ENCODE results near the gene ADAD2. TPM values are rescaled to one million over a fixed set of nuclear protein-coding genes. Genes with fewer than 3 reads are reported as not detected.

The ADAD2 gene
- total RNA-seq, 1 donor from 2014 or later: not detected

DNA sequence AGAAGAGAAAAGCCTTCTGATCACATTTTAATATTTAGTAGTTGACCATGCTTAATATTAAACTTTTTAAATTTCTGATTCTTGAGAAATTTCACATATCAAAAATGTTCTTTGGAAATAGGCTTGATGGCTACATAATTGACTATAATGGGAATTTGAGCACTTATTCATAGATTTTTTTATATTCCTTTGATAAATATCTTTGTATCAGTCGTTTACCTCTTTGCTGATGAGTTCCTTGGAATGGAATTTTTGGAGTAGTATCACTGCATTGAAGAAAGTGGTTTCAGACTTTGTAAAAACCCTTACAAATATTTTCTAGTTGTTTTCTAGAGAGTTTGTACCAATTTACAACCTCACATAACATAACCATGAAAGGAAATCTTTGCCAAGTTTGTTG lies 31.2 kb upstream of the ADAD2 start:
- H3K36me3 Mint-ChIP-seq: no peaks in the 10 kb centered on the region
- no peaks in the 10 kb centered on the region for H3K9me3 Mint-ChIP-seq
- peaks cover 4% of the 10 kb centered on the region for H3K4me1 Mint-ChIP-seq (ENCODE audit: unreplicated experiment)
- H3K4me3 Mint-ChIP-seq: no peak overlapping the region
- TF ChIP-seq, protein P1, sequence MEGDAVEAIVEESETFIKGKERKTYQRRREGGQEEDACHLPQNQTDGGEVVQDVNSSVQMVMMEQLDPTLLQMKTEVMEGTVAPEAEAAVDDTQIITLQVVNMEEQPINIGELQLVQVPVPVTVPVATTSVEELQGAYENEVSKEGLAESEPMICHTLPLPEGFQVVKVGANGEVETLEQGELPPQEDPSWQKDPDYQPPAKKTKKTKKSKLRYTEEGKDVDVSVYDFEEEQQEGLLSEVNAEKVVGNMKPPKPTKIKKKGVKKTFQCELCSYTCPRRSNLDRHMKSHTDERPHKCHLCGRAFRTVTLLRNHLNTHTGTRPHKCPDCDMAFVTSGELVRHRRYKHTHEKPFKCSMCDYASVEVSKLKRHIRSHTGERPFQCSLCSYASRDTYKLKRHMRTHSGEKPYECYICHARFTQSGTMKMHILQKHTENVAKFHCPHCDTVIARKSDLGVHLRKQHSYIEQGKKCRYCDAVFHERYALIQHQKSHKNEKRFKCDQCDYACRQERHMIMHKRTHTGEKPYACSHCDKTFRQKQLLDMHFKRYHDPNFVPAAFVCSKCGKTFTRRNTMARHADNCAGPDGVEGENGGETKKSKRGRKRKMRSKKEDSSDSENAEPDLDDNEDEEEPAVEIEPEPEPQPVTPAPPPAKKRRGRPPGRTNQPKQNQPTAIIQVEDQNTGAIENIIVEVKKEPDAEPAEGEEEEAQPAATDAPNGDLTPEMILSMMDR (conservative IDR thresholded peaks at IDR 0.05): no peak
- DNase-seq (ENCODE audit: extremely low spot score, unreplicated experiment): no peak
- no peak overlapping the region for H3K27ac Mint-ChIP-seq
- peaks cover 29% of the 10 kb centered on the region for H3K27me3 Mint-ChIP-seq

DNA sequence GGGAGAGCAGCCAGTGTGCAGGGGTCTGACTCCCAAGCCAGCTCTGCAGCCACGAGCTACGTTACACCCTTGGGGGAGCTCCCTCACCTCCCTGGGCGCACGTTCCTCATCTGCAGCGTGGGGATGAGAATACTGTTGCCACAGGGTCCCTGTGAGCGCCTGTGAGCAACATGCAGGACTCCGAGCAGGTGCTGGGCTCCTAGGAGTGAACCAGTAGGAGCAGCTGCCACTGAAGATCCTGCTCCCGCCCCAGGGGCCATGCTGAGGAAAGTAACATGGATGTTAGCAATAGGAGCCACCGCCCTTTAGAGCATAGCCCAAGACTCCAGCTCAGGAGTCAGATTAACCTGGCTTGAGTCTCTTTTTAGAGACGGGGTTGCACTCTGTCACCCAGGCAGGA lies 29.9 kb upstream of the ADAD2 start:
- Mint-ChIP-seq H3K4me3 (no peak overlapping the region), H3K4me1 (ENCODE audit: unreplicated experiment) (peaks cover 4% of the 10 kb centered on the region), H3K9me3 (no peaks in the 10 kb centered on the region), H3K27me3 (peaks cover 34% of the 10 kb centered on the region), H3K27ac (no peak overlapping the region), H3K36me3 (no peaks in the 10 kb centered on the region)
- no peak for DNase-seq (ENCODE audit: extremely low spot score, unreplicated experiment)
- TF ChIP-seq, protein P1 (conservative IDR thresholded peaks at IDR 0.05): no peak

DNA sequence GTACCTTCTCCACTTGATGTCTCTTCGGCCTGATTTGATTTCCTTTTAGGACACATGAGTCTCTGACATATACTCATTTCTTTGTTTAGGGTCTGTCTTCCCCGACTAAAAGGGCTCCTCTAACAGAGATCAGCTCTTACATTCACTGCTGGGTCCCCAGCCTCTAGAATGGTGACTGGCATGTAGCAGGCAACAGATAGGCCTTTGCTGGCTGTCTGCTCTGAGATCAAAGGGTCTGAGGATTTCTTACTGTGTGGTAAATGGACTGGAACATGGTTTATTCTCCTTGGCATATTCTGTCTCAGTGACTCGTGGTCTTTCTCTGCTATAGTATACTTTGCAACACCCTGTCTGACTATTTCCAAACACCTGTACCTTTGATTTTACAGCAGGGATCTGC lies 29.2 kb upstream of the ADAD2 start:
- Mint-ChIP-seq H3K9me3 (no peaks in the 10 kb centered on the region), H3K36me3 (no peaks in the 10 kb centered on the region), H3K4me1 (ENCODE audit: unreplicated experiment) (peaks cover 4% of the 10 kb centered on the region), H3K27me3 (peaks cover 36% of the 10 kb centered on the region), H3K4me3 (no peak overlapping the region), H3K27ac (no peak overlapping the region)
- DNase-seq (ENCODE audit: extremely low spot score, unreplicated experiment): no peak
- TF ChIP-seq, protein P1 (conservative IDR thresholded peaks at IDR 0.05): no peak

DNA sequence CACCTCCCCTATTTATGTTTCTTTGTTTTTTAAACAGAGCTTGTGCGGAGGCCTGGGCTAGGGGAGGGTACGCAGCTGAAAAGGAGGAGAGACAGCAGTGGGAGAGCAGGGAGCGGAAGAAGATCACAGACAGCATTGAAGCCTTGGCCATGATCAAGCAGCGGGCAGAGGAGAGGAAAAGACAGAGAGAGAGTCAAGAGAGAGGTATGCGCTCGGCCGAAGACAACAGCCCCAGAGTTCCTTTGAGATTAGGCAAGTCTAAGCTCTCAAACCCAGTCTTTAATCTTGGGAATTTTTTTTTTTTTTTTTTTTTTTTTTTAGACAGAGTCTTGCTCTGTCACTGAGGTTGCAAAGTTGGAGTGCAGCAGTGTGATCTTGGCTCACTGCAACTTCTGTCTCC lies 25.2 kb upstream of the ADAD2 start:
- TF ChIP-seq, protein P1 (conservative IDR thresholded peaks at IDR 0.05): no peak
- no peak for DNase-seq (ENCODE audit: extremely low spot score, unreplicated experiment)
- H3K4me1 Mint-ChIP-seq (ENCODE audit: unreplicated experiment): no peaks in the 10 kb centered on the region
- H3K27ac Mint-ChIP-seq: no peak overlapping the region
- no peaks in the 10 kb centered on the region for H3K9me3 Mint-ChIP-seq
- H3K27me3 Mint-ChIP-seq: peaks cover 22% of the 10 kb centered on the region
- H3K36me3 Mint-ChIP-seq: no peaks in the 10 kb centered on the region
- no peak overlapping the region for H3K4me3 Mint-ChIP-seq

DNA sequence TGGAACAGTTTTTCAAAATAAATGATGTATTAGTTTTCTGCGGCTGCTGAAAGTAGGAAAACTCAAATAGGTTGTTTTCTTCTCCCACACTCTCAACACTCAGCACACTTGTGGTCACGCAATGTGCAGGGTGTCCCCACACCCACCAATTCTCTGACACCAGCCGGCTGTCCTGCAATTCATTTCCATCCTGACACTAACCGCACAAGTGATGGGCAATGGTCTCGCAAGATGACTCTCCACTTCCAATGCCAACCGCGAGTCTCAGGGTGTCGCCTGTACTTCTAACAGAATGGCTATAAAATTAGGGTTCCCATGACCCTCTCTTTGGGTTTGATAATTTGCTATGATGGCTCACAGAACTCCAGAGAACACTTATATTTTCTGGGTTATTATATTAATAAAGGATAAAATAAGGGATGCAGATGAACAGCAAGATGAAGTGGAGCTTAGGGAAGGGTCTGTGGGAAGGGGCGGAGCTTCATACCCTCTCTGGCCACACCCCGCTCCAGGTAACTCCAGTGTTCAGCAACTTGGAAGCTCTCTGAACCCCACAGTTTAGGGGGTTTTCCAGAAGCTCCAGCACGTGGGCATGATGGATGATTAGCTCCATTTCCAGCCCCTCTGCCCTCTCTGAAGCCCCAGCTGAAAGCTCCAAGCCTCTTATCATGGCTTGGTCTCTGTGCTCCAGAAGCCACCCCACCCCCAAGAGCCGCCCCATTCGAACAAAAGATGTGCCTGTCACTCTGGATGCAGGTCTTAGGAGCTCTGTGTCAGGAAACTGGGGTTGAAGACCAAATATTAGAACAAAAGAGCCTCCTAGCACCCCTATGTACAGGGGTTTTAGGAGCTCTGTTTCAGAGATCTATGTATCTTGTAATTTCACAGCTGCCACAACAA lies 23.9 kb upstream of the ADAD2 start:
- no peak overlapping the region for H3K4me3 Mint-ChIP-seq
- TF ChIP-seq, protein P1 (conservative IDR thresholded peaks at IDR 0.05): no peak
- H3K36me3 Mint-ChIP-seq: no peaks in the 10 kb centered on the region
- H3K27me3 Mint-ChIP-seq: peaks cover 19% of the 10 kb centered on the region
- H3K4me1 Mint-ChIP-seq (ENCODE audit: unreplicated experiment): no peaks in the 10 kb centered on the region
- H3K9me3 Mint-ChIP-seq: no peaks in the 10 kb centered on the region
- no peak for DNase-seq (ENCODE audit: extremely low spot score, unreplicated experiment)
- no peak overlapping the region for H3K27ac Mint-ChIP-seq

Data from type B pancreatic cell (in vitro differentiated cells).